Fibroblast of the conjunctiva (primary cell): ENCODE data around the gene KRTAP12-2.
"Not testable (repeated sequence)": the region's sequence is repeated elsewhere in the genome, so short reads cannot be mapped to it uniquely, and the experiment has no call there.

ENCODE experiments used
- DNase-seq: peaks from one replicate; pipeline ENCODE4 v3.0.0-alpha.2; 2010; ENCODE audit warnings: low read depth

KRTAP12-2 gene

DNA sequence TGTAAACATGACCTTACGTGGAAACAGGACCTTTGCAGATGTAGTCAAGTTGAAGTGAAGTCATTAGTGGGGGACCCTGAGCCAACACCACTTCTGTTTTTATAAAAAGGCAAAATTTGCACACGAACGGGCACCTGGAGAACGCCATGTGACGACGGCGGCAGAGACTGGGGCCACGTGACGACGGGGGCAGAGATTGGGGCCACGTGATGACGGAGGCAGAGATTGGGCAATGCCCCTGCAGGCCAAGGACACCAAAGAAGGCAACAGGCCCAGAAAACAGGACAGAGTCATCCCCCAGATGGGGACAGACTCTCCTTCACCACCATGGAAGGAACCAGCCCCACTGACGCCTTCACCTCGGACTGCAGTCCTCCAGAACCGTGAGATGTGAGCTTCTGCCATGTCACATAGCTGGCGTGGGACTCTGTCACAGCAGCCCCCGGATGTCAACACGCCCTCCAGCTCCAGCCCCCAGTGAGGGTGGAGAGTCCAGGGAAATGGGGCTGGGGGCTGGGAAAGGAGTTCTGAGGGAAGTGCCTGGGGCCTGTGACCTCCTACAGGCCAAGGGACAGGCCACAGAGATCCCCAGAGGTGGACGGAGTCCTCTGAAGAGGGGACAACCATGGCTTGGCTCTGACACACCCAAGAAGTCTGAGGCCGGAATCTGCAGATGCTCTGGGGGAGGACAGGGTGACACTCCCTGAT is 16.3 kb downstream of the KRTAP12-2 start:
- no peak for DNase-seq

DNA sequence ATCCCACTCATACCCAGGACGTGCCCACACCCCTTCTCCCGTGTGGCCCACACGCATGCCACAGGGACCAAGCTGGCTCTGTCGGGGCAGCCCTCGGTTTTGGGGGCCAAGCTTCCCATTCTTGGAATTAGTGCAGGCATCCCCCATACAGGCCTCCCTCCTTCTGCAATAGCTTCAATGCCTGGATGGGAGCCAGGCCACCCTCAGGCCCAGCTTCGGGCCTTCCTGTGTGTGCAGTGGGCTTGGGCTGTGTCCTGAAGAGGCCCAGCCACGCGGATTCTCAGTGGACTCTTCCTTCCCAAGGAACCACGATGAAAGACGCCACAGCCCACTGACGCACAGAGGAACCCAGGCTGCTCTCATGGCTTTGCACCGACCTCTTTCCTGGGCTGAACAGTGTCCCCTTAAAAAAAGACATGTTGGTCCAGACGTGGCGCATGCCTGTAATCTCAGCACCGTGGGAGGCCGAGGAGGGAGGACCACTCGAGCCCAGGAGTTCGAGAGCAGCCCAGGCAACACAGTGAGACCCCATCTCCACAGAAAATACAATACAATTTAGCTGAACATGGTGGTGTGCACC is 17.1 kb downstream of the KRTAP12-2 start:
- no peak for DNase-seq

GRCh38 chr21:44648557-44649311 is 18.0 kb downstream of the KRTAP12-2 start:
- no peak for DNase-seq

GRCh38 chr21:44647222-44647552 is 19.5 kb downstream of the KRTAP12-2 start:
- no peak for DNase-seq

GRCh38 chr21:44646366-44647221 is 20.1 kb downstream of the KRTAP12-2 start, which contains the start of gene KRTAP10-11:
KRTAP10-11 (plus strand) TSS chr21:44646414; CDS start chr21:44646459, 45 bp downstream.
- not testable (repeated sequence) for DNase-seq

GRCh38 chr21:44644878-44645277 is 21.8 kb downstream of the KRTAP12-2 start:
- no peak for DNase-seq

GRCh38 chr21:44643741-44644310 is 22.9 kb downstream of the KRTAP12-2 start:
- DNase-seq: no peak

DNA sequence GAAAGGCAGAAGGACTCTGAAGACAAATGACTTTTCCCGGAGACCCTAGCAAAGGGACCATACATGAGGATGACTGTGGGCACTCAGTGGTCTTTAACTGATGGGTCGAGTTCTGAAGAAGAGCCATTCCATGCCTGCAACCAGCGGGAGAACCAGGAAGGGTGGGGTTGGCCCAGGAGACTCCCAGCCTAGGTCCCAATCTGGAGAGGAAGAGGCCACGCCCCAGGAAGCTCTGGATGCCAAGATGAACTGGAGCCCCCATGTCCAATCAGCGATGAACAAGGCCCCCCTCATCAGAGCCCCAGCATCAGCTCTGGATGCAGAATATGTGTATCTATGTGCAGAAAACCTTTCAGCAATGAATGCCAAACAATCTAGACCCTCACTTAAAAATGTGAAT is 26.0 kb downstream of the KRTAP12-2 start:
- no peak for DNase-seq

DNA sequence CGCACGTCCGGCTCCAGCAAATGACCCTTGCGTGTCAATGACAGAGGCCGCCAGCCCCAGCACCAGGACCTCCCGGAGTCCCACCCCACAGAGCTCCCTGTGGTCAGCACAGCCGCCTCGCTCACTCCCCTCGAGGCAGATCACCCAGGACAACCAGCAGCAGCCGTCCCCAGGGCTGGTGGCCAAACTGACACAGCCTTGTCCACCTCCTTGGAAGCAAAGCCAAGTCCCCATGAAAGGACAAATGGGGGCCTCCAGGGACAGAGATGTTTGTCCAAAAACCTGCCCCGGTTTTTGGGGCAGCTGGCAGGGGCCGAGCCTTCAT is 27.4 kb downstream of the KRTAP12-2 start:
- no peak for DNase-seq

DNA sequence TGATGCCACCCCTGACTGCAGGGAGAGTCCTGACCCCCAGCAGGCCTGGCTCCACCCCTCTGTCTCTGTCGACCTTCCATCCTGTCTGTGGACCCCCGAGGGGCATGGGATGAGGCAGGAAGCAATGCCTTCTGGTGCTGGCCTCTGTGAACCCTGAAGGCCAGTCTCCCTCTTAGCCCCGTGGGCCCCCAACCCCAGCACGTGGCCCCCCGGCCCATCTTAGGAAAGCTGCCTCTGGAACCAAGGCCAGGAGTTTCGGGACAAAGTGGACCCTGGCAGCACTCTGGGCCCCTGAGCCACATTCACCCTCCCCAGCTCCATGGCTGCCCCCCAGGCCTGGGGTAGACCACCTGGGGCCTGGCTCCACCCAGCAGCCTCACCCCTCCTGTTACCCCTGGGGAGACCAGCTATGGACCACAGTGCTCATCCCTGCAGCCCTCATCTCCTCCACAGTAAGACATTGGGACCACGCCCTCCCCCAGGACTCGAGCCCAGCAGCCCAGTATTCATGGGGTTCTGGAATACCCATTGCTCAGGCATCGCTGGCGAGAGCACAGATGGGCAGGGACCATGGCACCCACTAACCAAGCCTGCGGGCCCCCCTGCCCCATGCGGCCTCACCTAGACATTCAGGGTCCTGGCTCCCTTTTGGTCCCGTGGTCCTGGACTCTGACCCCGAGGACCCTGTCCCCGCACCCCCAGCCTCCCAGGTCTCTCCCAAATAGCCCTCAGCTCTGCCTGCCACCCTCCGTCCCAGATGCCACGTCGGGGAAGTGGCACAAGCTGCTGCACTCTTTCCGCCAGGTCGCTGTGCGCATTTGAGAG is 28.0 kb downstream of the KRTAP12-2 start:
- not testable (repeated sequence) for DNase-seq

- not testable (repeated sequence) for DNase-seq
Measured at GRCh38 chr21:44637851-44638348, 28.8 kb downstream of the KRTAP12-2 start.

DNA sequence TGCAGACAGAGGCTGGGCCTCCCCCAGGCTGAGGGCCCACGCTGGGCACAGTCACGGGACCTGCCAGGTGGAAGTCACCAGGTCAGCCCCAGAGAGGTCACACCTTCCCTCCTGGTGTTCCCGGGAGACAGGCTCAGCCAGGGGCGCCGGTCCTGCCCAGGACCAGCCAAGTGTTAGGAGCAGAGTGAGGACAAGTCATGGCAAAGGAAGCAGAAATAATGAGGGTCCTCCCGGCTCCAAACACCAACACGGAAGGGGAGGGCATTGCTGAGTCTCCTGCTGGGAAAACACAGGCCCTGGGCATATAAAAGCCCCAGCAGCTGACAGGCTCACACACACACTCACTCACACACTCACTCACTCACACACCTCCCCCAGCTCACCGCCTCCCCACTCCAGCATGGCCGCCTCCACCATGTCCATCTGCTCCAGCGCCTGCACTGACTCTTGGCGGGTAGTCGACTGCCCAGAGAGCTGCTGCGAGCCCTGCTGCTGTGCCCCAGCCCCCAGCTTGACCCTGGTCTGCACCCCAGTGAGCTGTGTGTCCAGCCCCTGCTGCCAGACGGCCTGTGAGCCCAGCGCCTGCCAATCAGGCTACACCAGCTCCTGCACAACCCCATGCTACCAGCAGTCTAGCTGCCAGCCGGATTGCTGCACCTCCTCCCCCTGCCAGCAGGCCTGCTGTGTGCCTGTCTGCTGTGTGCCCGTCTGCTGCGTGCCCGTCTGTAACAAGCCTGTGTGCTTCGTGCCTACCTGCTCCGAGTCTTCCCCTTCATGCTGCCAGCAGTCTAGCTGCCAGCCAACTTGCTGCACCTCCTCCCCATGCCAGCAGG is 29.5 kb downstream of the KRTAP12-2 start, which contains the start of gene KRTAP10-10:
Gene KRTAP10-10 (plus strand): TSS at position 339 of the 833 bp plus-strand sequence. CDS start 62 bp downstream, at position 401.
- no peak for DNase-seq

GRCh38 chr21:44636209-44637017 is 30.3 kb downstream of the KRTAP12-2 start:
- DNase-seq: no peak

- DNase-seq: no peak
Measured at GRCh38 chr21:44632067-44632466, 34.7 kb downstream of the KRTAP12-2 start.

- DNase-seq: no peak
Measured at GRCh38 chr21:44630440-44630839, 36.3 kb downstream of the KRTAP12-2 start.

DNA sequence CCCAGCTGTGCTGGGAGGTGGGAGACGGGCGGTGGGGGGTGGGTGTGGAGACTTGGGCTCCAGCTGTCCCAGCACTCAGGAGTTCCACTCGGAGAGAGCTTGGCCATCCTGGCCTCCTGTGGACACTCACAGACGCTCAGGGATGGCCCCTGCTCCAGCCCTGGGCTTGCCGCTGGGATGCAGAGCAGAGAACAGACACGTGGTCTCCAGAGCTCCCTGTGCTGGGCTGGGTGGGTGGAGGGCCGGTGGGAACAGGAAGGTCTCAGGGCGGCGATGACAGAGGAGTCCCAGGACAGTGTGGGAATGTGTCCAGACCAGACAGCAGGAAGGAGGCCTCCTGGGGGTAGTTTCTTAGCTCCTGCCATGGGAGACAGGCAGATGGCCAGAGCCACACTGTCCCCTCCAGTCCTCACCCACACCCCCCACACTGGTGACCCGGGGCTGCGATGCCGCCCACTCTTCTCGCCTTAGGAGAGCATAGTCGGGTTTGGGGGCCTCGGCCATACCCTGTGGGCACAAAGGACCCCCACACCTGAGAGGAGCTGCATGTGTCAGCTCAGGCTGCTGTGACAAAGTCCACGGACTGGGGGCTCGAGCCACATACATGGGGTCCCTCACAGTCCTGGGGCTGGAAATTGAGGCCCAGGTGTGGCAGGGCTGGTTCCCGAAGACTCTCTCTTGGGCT is 37.9 kb downstream of the KRTAP12-2 start:
- DNase-seq: no peak

DNA sequence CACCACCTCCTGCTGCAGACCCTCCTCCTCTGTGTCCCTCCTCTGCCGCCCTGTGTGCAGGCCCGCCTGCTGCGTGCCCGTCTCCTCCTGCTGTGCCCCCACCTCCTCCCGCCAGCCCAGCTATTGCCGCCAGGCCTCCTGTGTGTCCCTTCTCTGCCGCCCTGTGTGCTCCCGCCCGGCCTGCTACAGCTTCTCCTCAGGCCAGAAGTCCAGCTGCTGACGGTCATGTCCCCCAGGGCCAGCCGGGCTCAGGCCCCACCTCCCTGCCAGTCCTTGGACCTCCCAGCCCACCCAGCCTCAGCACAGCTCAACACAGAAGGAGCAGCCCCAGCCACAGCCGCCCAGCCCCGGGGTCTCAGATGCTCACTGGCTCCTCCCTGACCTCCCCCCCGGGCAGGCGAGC is 38.9 kb downstream of the KRTAP12-2 start:
- not testable (repeated sequence) for DNase-seq

DNA sequence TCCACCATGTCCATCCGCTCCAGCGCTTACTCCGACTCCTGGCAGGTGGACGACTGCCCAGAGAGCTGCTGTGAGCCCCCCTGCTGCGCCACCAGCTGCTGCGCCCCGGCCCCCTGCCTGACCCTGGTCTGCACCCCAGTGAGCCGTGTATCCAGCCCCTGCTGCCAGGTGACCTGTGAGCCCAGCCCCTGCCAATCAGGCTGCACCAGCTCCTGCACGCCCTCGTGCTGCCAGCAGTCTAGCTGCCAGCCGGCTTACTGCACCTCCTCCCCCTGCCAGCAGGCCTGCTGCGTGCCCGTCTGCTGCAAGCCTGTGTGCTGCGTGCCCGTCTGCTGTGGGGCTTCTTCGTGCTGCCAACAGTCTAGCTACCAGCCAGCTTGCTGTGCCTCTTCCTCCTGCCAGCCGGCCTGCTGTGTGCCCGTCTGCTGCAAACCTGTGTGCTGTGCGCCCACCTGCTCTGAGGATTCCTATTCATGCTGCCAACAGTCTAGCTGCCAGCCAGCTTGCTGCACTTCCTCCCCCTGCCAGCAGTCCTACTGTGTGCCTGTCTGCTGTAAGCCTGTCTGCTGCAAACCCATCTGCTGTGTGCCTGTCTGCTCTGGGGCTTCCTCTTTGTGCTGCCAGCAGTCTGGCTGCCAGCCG is 39.4 kb downstream of the KRTAP12-2 start:
- DNase-seq: not testable (repeated sequence)
